ENCODE data around the gene RPE65. TPM values are rescaled to one million over a fixed set of nuclear protein-coding genes. Genes with fewer than 3 reads are reported as not detected.

RPE65 gene
- total and polyA plus RNA-seq, 4 donors, result 0.01 to 0.09 TPM; not detected in 2

GRCh38 chr1:68384872-68385411 lies 64.8 kb downstream of the RPE65 start:
- no peak for TF ChIP-seq CTCF (IDR thresholded peaks at IDR 0.05; ENCODE audit: control extremely low read depth, extremely low read depth)
- no peaks in the 10 kb centered on the region for H3K9me3 ChIP-seq (ENCODE audit: control insufficient read depth in 4 of 4, insufficient read depth in 3 of 4, low read length in 3 of 4)
- 83 to 88% methylated on average over 2 of the region's 2 CpGs for whole genome bisulfite sequencing, 2 donors
- H3K9ac ChIP-seq (ENCODE audit: insufficient read depth in 1 of 2, low read length in 2 of 2), result no peak overlapping the region
- H3K4me1 ChIP-seq (ENCODE audit: control insufficient read depth in 5 of 5, insufficient read depth in 5 of 5, low read length in 5 of 5), result peaks cover 0 to 6% (median 0%) of the 10 kb centered on the region in 5 donors
- peak; percentile 56 for ATAC-seq (ENCODE audit: insufficient read depth, low FRiP score)
- H3K36me3 ChIP-seq (ENCODE audit: control insufficient read depth in 4 of 4, insufficient read depth in 4 of 4, low read length in 4 of 4), result no peaks in the 10 kb centered on the region
- no peak for DNase-seq
- no peak overlapping the region for H3K4me3 ChIP-seq
- peak overlapping the region in 1 of 2 donors; percentile 72 for H3K27ac ChIP-seq (ENCODE audit: low read depth in 1 of 2, low read length in 1 of 2)
- no peaks in the 10 kb centered on the region for H3K27me3 ChIP-seq (ENCODE audit: control insufficient read depth in 3 of 3, insufficient read depth in 3 of 3, low read length in 2 of 3)

GRCh38 chr1:68384321-68384813 lies 65.4 kb downstream of the RPE65 start:
- TF ChIP-seq CTCF (IDR thresholded peaks at IDR 0.05; ENCODE audit: control extremely low read depth, extremely low read depth), result no peak
- ATAC-seq (ENCODE audit: insufficient read depth, low FRiP score), result peak; percentile 89
- 50 to 78% methylated on average over 2 of the region's 2 CpGs for WGBS, 2 donors
- Histone ChIP-seq H3K9me3 (ENCODE audit: control insufficient read depth in 4 of 4, insufficient read depth in 3 of 4, low read length in 3 of 4) (no peaks in the 10 kb centered on the region), H3K27ac (ENCODE audit: low read depth in 1 of 2, low read length in 1 of 2) (peak overlapping the region in 1 of 2 donors; percentile 72), H3K27me3 (ENCODE audit: control insufficient read depth in 3 of 3, insufficient read depth in 3 of 3, low read length in 2 of 3) (no peaks in the 10 kb centered on the region), H3K4me1 (ENCODE audit: control insufficient read depth in 5 of 5, insufficient read depth in 5 of 5, low read length in 5 of 5) (peaks cover 0 to 6% (median 0%) of the 10 kb centered on the region in 5 donors), H3K36me3 (ENCODE audit: control insufficient read depth in 4 of 4, insufficient read depth in 4 of 4, low read length in 4 of 4) (no peaks in the 10 kb centered on the region), H3K9ac (ENCODE audit: insufficient read depth in 1 of 2, low read length in 2 of 2) (no peak overlapping the region), H3K4me3 (no peak overlapping the region)
- no peak for DNase-seq

GRCh38 chr1:68383092-68383491 lies 66.7 kb downstream of the RPE65 start:
- Histone ChIP-seq H3K9me3 (ENCODE audit: control insufficient read depth in 4 of 4, insufficient read depth in 3 of 4, low read length in 3 of 4) (no peaks in the 10 kb centered on the region), H3K4me1 (ENCODE audit: control insufficient read depth in 5 of 5, insufficient read depth in 5 of 5, low read length in 5 of 5) (peaks cover 0 to 6% (median 0%) of the 10 kb centered on the region in 5 donors), H3K27ac (ENCODE audit: low read depth in 1 of 2, low read length in 1 of 2) (no peak overlapping the region), H3K36me3 (ENCODE audit: control insufficient read depth in 4 of 4, insufficient read depth in 4 of 4, low read length in 4 of 4) (no peaks in the 10 kb centered on the region), H3K9ac (ENCODE audit: insufficient read depth in 1 of 2, low read length in 2 of 2) (no peak overlapping the region), H3K27me3 (ENCODE audit: control insufficient read depth in 3 of 3, insufficient read depth in 3 of 3, low read length in 2 of 3) (no peaks in the 10 kb centered on the region), H3K4me3 (no peak overlapping the region)
- WGBS, 2 donors, result 97 to 99% methylated on average over 2 of the region's 2 CpGs
- DNase-seq (no peak), ATAC-seq (ENCODE audit: insufficient read depth, low FRiP score) (no peak)
- TF ChIP-seq CTCF (IDR thresholded peaks at IDR 0.05; ENCODE audit: control extremely low read depth, extremely low read depth), result no peak

GRCh38 chr1:68379085-68379478 lies 70.7 kb downstream of the RPE65 start:
- no peaks in the 10 kb centered on the region for H3K27me3 ChIP-seq (ENCODE audit: control insufficient read depth in 3 of 3, insufficient read depth in 3 of 3, low read length in 2 of 3)
- H3K4me3 ChIP-seq, result no peak overlapping the region
- peaks cover 0 to 9% (median 0%) of the 10 kb centered on the region in 5 donors for H3K4me1 ChIP-seq (ENCODE audit: control insufficient read depth in 5 of 5, insufficient read depth in 5 of 5, low read length in 5 of 5)
- no peaks in the 10 kb centered on the region for H3K36me3 ChIP-seq (ENCODE audit: control insufficient read depth in 4 of 4, insufficient read depth in 4 of 4, low read length in 4 of 4)
- DNase-seq (no peak), ATAC-seq (ENCODE audit: insufficient read depth, low FRiP score) (no peak)
- H3K27ac ChIP-seq (ENCODE audit: low read depth in 1 of 2, low read length in 1 of 2), result no peak overlapping the region
- TF ChIP-seq CTCF (IDR thresholded peaks at IDR 0.05; ENCODE audit: control extremely low read depth, extremely low read depth), result no peak
- no peaks in the 10 kb centered on the region for H3K9me3 ChIP-seq (ENCODE audit: control insufficient read depth in 4 of 4, insufficient read depth in 3 of 4, low read length in 3 of 4)
- no peak overlapping the region for H3K9ac ChIP-seq (ENCODE audit: insufficient read depth in 1 of 2, low read length in 2 of 2)
